ENCODE results near the gene LEMD1.

DNA sequence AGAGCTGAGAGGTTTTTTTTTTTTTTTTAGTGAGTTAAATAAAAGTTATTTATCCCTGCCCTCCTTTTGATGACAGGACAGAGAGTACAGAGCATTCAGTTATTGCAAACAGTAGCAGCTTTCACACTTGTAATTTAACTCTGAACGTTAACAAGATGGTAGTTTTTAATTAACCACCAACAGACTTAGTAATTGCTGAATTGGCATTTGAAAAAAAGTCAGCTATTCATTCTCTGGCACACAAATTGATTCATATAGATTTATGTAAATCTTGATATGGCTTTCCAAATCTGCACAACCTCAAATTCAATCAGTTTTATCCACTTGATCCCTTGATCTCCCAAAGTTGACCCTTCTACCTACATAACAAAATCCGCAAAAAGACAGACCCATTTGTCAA, 918 bp downstream of the LEMD1 start:
- TF ChIP-seq, protein P1, sequence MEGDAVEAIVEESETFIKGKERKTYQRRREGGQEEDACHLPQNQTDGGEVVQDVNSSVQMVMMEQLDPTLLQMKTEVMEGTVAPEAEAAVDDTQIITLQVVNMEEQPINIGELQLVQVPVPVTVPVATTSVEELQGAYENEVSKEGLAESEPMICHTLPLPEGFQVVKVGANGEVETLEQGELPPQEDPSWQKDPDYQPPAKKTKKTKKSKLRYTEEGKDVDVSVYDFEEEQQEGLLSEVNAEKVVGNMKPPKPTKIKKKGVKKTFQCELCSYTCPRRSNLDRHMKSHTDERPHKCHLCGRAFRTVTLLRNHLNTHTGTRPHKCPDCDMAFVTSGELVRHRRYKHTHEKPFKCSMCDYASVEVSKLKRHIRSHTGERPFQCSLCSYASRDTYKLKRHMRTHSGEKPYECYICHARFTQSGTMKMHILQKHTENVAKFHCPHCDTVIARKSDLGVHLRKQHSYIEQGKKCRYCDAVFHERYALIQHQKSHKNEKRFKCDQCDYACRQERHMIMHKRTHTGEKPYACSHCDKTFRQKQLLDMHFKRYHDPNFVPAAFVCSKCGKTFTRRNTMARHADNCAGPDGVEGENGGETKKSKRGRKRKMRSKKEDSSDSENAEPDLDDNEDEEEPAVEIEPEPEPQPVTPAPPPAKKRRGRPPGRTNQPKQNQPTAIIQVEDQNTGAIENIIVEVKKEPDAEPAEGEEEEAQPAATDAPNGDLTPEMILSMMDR (IDR thresholded peaks at IDR 0.05), result no peak
- TF ChIP-seq POLR2AphosphoS5 (IDR thresholded peaks at IDR 0.05; ENCODE audit: insufficient read depth in 1 of 2, low read depth in 1 of 2), result no peak
- no peak for TF ChIP-seq POLR2A (IDR thresholded peaks at IDR 0.05)

Data from vagina (tissue), 2 donors.